ENCODE results near the gene MAP3K10.

MAP3K10 gene

DNA sequence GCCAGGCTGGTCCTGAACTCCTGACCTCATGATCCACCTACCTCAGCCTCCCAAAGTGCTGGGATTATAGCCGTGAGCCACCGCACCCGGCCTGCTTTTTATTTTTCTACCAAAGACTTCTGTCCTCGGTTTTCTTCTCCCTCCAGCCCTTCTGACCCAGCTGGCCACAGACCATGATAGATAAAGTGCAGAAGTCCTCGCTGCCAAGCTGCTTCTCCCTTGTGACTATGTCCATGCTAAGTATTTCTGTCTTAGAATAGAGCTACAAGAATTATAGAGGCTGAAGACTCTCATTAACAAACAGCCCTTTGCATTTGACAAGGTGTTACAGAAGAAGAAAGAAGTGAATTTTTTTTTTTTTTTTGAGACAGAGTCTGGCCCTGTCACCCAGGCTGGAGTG lies 15.4 kb upstream of the MAP3K10 start:
- H3K4me3 ChIP-seq (ENCODE audit: control insufficient read depth, low read depth, low read length) = no peak overlapping the region
- no peak for DNase-seq (ENCODE audit: low read depth)
- TF ChIP-seq, protein P1, sequence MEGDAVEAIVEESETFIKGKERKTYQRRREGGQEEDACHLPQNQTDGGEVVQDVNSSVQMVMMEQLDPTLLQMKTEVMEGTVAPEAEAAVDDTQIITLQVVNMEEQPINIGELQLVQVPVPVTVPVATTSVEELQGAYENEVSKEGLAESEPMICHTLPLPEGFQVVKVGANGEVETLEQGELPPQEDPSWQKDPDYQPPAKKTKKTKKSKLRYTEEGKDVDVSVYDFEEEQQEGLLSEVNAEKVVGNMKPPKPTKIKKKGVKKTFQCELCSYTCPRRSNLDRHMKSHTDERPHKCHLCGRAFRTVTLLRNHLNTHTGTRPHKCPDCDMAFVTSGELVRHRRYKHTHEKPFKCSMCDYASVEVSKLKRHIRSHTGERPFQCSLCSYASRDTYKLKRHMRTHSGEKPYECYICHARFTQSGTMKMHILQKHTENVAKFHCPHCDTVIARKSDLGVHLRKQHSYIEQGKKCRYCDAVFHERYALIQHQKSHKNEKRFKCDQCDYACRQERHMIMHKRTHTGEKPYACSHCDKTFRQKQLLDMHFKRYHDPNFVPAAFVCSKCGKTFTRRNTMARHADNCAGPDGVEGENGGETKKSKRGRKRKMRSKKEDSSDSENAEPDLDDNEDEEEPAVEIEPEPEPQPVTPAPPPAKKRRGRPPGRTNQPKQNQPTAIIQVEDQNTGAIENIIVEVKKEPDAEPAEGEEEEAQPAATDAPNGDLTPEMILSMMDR (conservative IDR thresholded peaks at IDR 0.05; ENCODE audit: control insufficient read depth, insufficient read depth, low read depth, low read length) = no peak

DNA sequence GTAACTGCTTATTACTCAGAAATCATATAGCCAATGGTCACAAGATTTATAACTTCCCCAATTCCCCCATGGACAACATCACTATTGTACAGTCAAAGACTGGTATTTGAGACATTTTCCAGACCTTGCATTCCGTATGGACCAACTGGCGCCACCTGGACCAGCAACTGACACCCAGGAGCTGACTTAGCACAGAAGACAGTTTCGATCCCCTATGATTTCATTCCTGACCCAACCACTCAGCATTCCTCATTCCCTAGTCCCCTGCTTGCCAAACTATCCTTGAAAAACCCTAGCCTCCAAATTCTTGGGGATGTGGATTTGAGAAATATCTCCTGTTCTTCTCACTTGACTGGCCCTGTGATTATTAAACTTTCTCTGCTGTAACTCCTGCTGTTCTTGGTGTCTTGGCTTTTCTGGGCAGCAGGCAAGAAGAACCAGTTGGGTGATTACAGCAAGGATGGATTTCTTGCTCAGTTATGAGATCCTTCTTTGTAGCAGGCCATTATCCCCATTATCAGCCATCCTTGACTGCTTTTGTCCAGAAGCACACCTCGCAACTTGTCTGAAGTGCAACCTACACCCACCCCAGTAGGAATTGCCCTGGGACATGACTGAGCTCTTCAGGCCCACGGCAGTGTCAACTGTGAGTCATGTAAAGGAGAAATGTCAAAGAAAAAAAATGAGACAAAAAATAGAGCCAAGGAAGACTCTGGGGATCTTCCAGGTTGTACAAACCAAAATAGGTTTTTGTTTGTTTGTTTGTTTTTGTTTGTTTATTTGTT lies 13.7 kb upstream of the MAP3K10 start:
- no peak overlapping the region for H3K4me3 ChIP-seq (ENCODE audit: control insufficient read depth, low read depth, low read length)
- no peak for DNase-seq (ENCODE audit: low read depth)
- TF ChIP-seq, protein P1 (conservative IDR thresholded peaks at IDR 0.05; ENCODE audit: control insufficient read depth, insufficient read depth, low read depth, low read length) = no peak

DNA sequence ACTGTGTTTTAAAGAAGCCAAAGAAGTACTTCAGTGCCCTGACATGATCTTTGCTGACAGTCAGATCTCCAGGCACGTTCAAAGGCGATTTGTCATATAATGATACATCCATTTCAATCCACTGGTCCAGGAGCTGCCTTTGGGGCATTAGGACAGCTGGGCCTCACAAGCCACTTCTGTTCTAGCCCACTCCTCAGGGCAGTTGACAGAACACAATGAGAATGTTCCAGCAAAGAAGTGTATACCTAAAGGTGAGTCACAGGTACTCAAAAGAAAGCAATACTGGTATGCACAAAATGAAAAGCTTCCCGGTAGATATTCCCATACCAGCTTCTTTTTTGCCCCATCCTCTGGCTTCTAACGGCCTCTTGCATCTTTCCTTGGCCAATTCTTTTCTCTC lies 12.5 kb upstream of the MAP3K10 start:
- TF ChIP-seq, protein P1 (conservative IDR thresholded peaks at IDR 0.05; ENCODE audit: control insufficient read depth, insufficient read depth, low read depth, low read length) = no peak
- no peak overlapping the region for H3K4me3 ChIP-seq (ENCODE audit: control insufficient read depth, low read depth, low read length)
- DNase-seq (ENCODE audit: low read depth) = no peak

DNA sequence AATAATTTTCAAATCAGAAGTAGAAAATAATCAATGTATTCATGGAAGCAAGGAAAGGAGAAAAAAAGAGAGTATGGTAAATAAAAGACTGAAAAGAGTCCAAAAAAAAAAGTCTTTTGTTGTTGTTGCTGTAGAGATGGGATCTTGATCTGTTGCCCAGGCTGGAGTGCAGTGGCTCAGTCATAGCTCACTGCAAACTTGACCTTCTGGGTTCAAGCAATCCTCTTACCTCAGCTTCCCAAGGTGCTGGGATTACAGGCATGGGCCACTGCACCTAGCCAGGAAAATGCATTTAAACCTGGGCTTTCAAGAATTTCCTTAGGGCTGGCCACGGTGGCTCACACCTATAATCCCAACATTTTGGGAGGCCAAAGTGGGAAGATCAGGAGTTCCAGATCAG lies 7.0 kb upstream of the MAP3K10 start:
- no peak for DNase-seq (ENCODE audit: low read depth)
- TF ChIP-seq, protein P1 (conservative IDR thresholded peaks at IDR 0.05; ENCODE audit: control insufficient read depth, insufficient read depth, low read depth, low read length) = no peak
- no peak overlapping the region for H3K4me3 ChIP-seq (ENCODE audit: control insufficient read depth, low read depth, low read length)

DNA sequence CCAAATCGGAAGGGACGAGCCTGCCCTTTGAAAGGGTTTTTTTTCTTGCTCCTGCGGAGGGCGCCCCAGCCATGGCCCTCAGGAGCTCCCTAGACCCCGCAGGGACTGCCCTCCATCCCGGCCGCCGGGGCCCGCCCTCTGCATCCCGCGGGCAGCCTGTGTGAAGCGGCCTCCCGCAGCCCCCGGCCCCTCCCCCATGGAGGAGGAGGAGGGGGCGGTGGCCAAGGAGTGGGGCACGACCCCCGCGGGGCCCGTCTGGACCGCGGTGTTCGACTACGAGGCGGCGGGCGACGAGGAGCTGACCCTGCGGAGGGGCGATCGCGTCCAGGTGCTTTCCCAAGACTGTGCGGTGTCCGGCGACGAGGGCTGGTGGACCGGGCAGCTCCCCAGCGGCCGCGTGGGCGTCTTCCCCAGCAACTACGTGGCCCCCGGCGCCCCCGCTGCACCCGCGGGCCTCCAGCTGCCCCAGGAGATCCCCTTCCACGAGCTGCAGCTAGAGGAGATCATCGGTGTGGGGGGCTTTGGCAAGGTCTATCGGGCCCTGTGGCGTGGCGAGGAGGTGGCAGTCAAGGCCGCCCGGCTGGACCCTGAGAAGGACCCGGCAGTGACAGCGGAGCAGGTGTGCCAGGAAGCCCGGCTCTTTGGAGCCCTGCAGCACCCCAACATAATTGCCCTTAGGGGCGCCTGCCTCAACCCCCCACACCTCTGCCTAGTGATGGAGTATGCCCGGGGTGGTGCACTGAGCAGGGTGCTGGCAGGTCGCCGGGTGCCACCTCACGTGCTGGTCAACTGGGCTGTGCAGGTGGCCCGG lies 815 bp downstream of the MAP3K10 start:
- TF ChIP-seq, protein P1 (conservative IDR thresholded peaks at IDR 0.05; ENCODE audit: control insufficient read depth, insufficient read depth, low read depth, low read length) = no peak
- H3K4me3 ChIP-seq (ENCODE audit: control insufficient read depth, low read depth, low read length) = peak overlapping the region; percentile 51
- peak; percentile 20 for DNase-seq (ENCODE audit: low read depth)

DNA sequence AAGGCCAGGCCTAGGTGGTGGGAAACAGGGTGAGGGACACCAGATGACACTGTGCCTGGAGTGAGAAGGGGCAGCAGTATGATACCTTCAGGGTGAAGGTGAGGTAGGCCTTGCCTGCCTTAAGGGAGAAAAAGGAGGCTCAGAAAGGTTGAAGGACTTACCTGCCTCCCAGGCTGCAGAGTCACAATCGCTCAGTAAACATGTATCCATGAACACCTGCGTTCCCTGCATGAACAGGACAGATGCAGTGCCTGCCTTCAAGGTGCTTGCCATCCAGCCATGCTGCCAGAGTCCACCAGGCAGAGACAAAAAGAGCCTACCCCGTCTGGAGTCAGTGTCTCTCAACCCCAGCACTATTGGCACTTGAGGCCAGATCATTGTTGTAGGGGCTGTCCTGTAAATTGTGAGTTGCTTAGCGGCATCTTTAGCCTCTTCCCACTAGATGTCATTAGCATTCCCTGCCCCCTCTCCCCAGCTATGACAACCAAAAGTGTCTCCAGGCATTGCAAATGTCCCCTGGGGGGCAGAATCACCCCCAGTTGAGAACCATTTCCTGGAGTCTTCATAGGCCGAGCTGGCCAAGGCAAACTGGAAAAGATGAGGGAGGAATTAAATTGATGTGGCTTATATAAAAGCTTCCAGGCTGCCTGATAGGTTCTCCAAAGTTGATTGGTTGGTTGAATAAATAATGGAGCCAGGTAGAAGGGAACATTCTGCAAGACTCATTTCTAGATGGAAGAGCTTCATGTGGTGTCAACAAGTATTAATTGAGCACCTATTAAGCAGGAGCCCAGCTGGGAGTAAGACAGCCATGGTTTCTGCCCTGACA lies 1.7 kb downstream of the MAP3K10 start:
- no peak overlapping the region for H3K4me3 ChIP-seq (ENCODE audit: control insufficient read depth, low read depth, low read length)
- TF ChIP-seq, protein P1 (conservative IDR thresholded peaks at IDR 0.05; ENCODE audit: control insufficient read depth, insufficient read depth, low read depth, low read length) = no peak
- DNase-seq (ENCODE audit: low read depth) = no peak
